ENCODE results near the gene NNAT.
"Not testable (repeated sequence)": the region's sequence is repeated elsewhere in the genome, so short reads cannot be mapped to it uniquely, and the experiment has no call there.

NNAT gene

DNA sequence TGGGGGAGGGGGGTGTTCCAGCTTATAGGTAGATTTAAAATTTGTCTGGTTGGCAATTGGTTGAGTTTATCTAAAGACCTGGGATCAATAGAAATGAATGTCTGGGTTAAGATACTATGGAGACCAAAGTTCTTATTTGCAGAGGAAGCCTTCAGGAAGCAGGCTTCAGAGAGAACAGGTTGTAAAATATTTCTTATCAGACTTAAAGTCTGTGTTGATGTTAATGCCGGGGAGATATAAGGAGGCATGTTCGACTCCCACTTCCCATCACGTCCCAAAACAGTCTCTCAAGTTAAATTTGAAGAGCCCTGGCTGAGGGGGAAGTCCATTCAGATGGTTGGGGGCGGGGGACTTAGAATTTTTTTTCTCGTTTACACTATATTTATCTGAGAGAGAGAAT is 19.0 kb downstream of the NNAT start:
- no peak for DNase-seq (ENCODE audit: low read depth, low spot score)

DNA sequence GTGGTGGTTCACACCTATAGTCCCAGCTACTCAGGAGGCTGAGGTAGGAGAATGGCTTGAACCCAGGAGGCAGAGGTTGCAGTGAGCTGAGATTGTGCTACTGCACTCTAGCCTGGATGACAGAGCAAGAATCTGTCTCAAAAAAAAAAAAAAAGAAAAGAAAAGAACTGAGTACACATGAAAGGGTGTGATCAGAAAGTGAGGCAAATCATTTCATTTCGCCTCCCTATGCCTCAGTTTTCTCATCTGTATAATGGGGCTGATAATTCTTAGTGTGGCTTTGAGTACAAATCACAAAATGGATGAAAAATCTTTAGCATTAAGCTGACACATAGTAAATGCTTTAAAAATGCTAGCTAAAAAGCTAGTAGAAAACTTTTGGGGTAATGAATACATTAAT is 19.8 kb downstream of the NNAT start:
- not testable (repeated sequence) for DNase-seq (ENCODE audit: low read depth, low spot score)

DNA sequence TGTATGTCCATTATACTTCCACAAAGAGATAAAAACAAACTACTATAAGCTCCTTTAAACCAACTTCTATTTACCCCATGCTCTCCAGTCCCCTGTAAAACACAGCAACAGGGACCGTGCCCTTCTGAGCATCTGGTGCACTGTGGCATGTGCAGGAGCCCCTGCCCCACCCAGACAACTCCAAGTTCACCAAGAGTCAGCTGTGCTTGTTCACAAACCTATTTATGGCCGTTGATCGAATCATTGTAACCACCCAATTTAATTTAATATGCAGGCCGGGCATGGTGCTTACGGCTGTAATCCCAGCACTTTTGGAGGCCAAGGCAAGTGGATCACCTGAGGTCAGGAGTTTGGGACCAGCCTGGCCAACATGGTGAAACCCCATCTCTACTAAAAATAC is 20.3 kb downstream of the NNAT start:
- no peak for DNase-seq (ENCODE audit: low read depth, low spot score)

DNA sequence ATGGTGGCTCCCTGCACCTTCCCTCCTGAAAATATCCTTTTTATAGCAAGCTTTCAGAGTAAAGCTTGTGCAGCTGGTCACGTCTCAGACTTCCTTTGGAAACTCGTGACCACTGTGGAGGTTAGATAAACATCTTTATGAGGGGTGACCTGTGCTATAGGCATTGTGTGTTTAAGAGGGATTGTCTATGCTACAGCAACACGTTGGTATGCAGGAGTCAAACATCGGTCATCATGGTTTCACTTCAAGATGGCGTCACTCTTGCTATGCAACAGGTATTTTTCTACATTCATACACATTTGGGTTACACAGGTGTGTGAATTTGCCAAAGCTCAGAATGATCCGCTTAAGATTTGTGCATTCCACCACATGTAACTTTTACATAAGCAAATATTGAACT is 21.2 kb downstream of the NNAT start:
- no peak for DNase-seq (ENCODE audit: low read depth, low spot score)

DNA sequence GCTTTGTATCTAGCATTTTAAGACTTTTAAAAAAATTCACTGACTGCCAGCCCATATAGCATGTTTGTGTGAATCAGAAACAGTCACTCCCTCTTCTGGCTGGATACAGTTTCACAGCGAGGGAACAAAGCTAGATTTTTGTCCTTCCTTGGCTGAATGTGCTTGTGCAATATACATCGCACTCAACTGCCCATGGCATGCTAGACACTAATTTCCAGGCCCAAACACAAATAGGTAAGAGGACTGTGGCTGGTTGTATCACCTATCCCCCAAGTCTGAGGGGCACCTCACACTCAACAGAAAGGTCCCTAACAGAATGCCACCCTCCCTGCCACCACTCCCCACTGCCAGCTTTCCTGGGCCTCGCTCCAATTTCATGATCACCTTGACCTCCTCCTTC is 22.8 kb downstream of the NNAT start:
- DNase-seq (ENCODE audit: low read depth, low spot score): no peak

DNA sequence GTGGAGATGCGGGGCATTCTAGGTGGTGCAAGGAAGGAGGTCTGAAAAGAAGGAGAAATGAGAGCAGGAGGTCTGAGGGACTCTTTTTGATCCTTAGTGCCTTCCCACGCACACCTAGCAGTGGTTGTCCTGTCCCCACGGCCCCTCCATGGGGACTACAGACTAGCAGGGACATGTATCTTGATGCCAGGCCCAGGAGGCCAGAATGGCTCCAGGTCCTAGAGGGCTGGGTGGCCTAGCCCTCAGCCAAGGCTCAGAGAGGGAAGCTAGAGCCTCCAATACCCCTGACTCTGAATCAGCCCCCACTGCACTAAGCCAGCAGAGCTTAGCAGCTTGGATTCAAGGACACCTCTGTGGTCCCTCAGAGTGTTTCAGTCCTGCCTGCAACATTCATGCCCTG is 23.3 kb downstream of the NNAT start:
- no peak for DNase-seq (ENCODE audit: low read depth, low spot score)

DNA sequence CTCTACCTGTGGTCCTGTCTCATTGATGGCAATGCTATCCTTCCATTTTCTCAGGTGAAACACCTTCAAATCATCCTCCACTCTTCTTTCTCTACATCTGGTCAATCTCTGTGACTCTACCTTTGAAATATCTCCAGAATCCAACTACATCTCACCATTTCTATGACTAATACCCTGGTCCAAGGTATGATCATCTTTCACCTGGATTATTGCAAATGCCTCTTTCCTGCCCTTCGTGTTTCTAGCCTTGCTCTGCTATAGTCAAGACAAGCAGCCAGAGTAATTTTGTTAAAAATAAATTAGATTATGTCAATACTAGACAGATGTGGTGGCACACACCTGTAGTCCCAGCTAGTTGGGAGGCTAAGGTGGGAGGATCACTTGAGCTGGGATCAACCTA is 24.5 kb downstream of the NNAT start:
- no peak for DNase-seq (ENCODE audit: low read depth, low spot score)

DNA sequence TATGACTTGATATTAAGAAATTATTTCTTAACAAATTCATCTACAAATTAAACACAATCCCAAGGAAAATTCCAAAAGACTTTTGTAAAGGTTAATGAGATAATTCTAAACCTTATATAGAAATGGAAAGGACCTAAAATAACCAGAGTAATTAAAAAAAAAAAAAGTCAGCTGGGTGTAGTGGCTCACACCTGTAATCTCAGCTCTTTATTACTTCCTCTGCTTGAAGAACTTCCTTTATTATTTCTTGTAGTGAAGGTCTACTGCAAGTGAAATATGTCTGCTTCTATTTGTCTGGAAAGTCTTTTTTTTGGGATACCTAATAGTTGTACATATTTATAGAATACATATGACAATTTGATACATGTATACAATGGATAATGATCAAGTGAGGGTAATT is 26.9 kb downstream of the NNAT start:
- DNase-seq (ENCODE audit: low read depth, low spot score): no peak

DNA sequence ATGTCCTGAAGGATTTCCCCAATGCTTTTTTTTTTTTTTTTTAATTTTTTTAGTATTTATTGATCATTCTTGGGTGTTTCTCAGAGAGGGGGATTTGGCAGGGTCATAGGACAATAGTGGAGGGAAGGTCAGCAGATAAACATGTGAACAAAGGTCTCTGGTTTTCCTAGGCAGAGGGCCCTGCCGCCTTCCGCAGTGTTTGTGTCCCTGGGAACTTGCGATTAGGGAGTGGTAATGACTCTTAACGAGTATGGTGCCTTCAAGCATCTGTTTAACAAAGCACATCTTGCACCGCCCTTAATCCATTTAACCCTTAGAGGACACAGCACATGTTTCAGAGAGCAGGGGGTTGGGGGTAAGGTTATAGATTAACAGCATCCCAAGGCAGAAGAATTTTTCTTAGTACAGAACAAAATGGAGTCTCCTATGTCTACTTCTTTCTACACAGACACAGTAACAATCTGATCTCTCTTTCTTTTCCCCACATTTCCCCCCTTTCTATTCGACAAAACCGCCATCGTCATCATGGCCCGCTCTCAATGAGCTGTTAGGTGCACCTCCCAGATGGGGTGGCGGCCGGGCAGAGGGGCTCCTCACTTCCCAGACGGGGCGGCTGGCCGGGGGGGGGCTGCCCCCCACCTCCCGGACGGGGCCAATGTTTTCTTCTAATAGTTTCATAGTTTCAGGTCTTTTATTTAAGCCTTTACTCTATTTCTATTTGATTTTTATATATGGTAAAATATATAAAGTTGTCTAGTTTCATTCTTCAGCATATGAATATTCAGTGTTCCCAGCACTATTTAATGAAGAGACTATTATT is 29.3 kb downstream of the NNAT start:
- not testable (repeated sequence) for DNase-seq (ENCODE audit: low read depth, low spot score)

DNA sequence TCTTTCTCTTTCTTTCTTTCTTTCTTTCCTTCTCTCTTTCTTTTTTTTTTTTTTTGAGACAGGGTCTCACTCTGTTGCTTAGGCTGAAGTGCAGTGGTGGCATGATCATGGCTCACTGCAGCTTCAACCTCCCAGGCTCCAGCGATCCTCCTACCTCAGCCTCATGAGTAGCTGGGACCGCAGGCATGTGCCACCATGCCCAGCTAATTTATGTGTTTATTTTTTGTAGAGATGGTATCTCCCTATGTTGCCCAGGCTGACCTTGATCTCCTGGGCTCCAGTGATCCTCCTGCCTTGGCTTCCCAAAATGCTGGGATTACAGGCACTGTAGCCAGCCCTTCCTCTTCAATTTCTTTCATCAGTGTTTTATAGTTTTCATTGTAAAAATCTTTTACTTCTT is 30.6 kb downstream of the NNAT start:
- not testable (repeated sequence) for DNase-seq (ENCODE audit: low read depth, low spot score)

DNA sequence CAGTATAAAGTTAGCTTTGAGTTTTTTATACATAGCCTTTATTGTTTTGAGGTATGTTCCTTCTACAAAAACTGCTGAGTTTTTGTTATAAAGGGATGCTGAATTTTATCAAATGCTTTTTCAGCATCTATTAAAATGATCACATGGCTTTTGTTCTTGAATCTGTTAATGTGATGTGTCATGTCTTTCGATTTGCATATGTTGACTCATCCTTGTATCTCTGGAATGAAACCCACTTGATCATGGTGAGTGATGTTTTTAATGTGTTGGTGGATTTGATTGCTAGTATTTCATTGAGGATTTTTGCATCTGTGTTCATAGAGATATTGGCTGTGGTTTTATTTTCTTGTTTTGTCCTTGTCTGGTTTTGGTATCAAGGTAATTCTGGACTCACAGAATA is 31.4 kb downstream of the NNAT start:
- DNase-seq (ENCODE audit: low read depth, low spot score): no peak

DNA sequence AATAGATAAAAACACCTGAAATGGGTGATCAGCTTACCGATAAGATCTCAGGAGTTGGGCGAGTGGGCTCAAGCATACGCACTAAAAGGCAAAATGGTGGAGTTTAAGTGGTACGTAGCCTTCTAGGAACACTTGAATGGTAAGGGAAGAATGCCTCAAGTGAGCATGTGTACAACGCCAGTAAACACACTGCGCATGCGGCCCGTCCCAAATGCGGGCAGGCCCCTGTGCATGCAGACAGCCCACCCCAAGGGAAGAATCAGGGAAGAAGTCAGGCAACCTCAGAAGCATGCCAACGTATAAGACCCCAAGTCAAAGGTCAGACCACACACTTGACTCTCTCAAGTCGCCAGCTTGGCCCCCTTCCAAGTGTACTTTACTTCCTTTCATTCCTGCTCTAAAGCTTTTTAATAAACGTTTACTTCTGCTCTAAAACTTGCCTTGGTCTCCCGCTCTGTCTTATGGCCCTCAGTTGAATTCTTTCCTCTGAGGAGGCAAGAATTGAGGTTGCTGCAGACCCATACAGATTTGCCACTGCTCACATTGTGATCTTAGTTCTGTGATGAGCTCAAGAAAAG is 33.8 kb downstream of the NNAT start:
- DNase-seq (ENCODE audit: low read depth, low spot score): not testable (repeated sequence)

DNA sequence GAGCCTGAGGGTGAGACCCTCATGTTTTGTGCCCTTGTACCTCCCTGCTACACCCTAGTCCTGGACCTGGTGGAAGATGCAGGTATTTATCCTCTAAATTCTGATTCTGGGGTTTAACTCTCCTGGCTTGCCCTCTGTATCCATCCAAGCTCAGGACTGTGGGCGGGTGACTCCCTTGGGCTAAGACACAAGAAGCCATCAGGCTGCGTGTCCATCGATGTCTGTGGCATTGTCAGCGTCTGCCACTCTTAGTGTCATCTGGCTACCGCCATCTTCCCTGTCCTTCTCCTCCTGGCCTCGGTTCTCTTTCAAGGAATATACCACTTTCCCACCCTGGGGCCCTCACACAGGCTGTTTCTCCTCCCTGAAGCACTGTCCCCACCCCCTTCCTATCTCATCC is 35.5 kb downstream of the NNAT start:
- no peak for DNase-seq (ENCODE audit: low read depth, low spot score)

DNA sequence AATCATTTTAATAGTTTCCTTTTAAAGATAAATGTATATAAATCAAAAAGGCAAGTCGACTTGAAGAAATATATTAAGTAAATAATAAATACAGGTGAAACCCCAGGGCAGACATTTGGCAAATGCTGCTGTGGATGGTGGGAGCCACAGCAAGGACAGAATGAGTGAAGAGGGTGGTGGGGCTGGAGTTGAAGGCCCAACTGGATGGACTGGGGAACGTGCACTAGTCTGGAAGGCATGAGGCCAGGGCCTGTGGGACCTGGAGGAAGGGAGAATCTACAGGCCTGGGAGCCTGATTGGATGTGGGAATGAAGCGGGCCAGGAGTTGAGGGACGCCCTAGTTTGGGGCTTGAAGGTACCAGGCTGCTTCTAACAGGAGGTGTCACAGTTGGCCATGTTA is 37.3 kb downstream of the NNAT start:
- DNase-seq (ENCODE audit: low read depth, low spot score): no peak

DNA sequence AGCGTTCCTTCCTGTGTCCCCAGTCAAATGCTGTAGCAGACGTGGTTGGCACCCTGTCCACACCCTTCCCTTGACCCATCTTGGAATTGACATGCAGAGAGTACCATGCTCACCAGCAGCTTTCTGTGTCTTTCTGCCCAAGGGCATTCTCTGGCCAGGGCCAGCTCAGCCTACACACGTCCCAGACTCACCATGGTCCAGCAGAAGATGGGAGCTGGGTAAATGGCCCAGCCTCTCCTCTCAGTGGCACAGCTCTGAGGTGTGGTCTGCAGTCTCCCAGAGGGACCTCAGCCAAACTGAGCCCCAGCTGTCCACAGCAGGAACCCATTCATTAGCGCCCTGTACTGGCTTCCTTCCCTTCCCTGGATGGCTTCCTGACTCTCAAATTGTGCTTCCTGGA is 37.7 kb downstream of the NNAT start:
- DNase-seq (ENCODE audit: low read depth, low spot score): no peak

DNA sequence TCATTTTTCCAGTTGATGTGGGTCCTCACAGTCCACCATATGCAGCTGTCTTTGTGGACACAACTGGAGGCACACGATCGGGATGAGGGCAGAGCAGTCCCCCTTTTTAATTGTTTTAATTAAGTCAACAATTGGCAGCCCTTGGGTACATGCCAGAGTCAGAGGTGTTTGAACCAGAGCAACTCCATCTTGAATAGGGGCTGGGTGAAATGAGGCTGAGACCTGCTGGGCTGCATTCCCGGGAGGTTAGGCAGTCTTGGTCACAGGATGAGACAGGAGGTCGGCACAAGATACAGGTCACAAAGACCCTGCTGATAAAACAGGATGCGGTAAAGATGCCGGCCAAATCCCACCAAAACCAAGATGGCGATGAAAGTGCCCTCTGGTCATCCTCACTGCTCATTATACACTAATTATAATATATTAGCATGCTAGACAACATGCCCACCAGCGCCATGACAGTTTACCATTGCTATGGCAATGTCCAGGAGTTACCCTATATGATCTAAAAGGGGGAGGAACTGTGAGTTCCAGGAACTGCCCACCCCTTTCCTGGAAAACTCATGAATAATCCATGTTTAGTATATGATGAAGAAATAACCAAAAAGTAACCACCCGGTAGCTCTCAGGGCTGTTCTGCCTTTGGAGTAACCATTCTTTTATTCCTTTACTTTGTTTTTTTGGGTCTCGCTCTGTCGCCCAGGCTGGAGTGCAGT is 38.4 kb downstream of the NNAT start:
- DNase-seq (ENCODE audit: low read depth, low spot score): no peak

DNA sequence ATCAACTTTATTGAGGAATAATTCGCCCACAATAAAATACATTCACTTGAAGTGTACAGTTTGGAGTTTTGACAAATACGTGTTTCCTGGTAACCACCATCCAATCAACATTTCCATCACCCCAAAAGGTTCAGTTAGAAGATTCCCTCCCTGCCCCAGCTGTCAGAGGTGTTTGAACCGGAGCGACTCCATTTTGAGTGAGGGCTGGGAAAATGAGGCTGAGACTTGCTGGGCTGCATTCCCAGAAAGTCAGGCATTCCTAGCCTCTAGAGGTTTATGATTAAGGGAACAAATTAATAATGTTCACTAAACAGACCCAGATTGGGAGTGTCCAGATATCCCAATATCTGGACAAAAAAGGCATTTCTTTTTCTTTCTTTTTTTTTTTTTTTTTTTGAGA is 39.6 kb downstream of the NNAT start:
- DNase-seq (ENCODE audit: low read depth, low spot score): no peak

DNA sequence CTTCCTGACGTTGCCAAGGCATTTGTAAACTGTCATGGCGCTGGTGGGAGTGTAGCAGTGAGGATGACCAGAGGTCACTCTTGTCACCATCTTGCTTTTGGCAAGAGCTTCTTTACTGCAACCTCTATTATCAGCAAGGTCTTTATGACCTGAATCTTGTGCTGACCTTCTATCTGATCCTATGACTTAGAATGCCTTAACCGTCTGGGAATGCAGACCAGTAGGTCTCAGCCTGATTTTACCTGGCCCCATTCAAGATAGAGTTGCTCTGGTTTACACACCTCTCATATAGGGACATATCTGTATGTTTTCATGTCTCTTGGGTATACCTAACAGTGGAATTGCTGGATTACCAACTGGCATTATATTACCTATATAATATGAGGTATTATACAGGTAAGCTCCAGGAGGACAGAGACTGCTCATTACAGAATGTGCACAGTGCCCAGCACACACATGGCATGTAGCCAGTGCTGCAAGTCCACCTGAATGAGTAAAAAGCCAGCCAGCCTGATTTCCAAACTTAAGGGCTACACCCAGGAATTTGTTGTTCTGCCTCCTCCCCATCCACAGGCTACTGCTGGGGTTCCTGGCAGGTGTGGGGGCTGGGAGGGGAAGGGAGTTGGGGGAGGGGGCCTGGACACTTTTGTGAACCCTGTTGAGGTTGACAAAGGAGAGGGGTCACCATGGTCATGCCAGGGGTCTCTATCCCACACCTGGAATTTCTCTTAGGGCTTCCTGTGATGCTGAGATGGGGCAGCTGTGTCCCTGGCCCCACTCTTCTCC is 41.8 kb downstream of the NNAT start:
- no peak for DNase-seq (ENCODE audit: low read depth, low spot score)

DNA sequence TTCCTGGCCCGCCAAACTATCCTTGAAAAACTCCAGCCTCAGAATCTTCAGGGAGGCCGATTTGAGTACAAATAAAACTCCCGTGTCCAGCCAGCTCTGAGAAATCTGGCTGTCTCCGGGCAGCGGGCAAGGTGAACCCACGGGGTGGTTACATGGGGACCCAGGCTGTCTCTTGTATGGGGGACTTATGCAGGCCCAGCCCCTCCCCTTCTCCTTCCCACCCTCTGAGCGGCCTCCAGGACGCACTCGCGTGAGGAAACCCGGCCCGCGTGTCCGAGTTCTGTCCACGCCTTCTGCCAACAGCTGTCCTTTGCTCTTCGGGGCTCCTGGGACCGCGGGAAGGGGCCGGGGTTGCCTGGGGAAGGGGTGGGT is 43.0 kb downstream of the NNAT start:
- no peak for DNase-seq (ENCODE audit: low read depth, low spot score)

DNA sequence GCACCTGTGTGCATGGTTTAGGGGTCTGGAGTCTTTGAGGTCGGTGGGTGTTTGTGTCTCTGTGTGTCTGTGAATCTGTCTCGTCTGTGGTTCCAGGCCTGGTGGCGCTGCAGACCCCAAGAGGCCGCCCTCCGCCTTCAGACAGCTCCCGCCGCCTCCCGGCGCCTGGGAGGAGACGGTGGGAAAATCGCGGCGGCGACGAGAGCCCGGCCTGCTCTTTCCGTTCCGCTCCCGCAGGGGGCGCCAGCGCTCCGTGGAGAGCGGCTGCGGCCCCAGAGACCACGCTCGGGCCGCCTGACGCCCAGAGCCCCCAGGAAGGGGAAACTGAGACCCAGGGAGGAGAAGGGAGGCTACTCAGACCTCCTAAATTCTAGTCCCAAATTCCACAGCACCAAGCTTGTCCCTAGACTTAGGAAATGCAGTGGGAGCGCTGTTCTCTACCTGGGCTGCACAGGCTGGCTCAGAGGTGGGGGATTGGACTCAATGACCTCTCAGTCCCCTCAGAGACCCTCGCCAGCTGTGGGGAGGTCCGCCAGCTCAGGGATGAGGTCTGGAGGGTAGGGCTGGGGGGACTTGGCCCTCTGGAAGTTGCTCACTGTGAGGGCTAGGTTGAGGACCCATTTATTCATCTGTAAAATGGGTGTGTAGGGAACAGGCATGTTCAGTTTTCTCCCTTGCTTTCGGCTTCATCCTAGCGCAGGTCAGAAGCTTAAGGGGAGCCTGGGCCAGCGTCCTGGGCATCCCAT is 43.5 kb downstream of the NNAT start:
- no peak for DNase-seq (ENCODE audit: low read depth, low spot score)

DNA sequence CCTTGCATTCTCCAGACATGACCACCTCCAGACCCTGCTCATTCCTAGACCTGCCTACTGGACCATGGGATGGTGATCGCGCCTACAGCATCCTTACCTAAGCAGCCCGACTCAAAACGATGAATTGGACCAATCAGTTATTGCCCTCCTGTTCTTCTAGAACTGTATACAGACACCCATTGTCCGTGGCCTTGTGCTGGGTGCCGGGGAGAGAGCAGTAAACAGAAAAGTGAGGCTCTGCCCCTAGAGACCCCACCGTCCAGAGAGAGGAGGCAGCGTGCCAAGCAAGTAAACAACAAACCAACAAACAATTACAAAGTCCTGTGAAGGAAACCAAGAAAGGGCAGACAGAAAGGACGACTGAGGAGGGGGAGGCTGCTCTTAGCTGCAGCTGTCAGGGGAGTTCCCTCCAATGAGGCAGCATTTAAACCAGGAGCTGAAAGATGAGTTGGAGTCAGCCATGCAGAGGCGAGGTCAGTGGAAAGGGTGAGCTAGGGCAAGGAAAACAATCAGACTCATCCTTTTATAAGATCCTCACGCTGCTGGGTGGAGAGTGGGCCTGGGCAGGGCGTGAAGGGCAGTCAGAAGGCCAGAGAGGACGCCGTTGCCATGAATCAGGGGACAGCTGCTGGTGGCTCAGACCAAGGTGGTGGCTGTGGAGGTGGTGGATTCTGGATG is 44.2 kb downstream of the NNAT start:
- no peak for DNase-seq (ENCODE audit: low read depth, low spot score)

All from activated naive CD8-positive, alpha-beta T cell treated with anti-CD3 and anti-CD28 coated beads, Interleukin-2, amount 50 U/mL, for 16 hours (primary cell).